ENCODE measurements around the gene FERMT2.

The FERMT2 gene

GRCh38 chr14:52862632-52863333 is 88.1 kb downstream of the FERMT2 start:
- no peak for DNase-seq (ENCODE audit: low read depth)

- no peak for DNase-seq (ENCODE audit: low read depth)
These were observed 89.4 kb downstream of the FERMT2 start for GRCh38 chr14:52861403-52861802.

- DNase-seq (ENCODE audit: low read depth): no peak
These were observed 89.9 kb downstream of the FERMT2 start for GRCh38 chr14:52860910-52861309.

- DNase-seq (ENCODE audit: low read depth): no peak
These were observed 90.6 kb downstream of the FERMT2 start for GRCh38 chr14:52860209-52860608.

- DNase-seq (ENCODE audit: low read depth): no peak
These were observed 94.7 kb downstream of the FERMT2 start for GRCh38 chr14:52856139-52856538.

GRCh38 chr14:52853522-52853854 is 97.4 kb downstream of the FERMT2 start:
- DNase-seq (ENCODE audit: low read depth): no peak

- DNase-seq (ENCODE audit: low read depth): no peak
These were observed 97.9 kb downstream of the FERMT2 start for GRCh38 chr14:52852810-52853521.

GRCh38 chr14:52850451-52850909 is 100.4 kb downstream of the FERMT2 start:
- no peak for DNase-seq (ENCODE audit: low read depth)

GRCh38 chr14:52848626-52849025 is 102.2 kb downstream of the FERMT2 start:
- DNase-seq (ENCODE audit: low read depth): no peak

- no peak for DNase-seq (ENCODE audit: low read depth)
These were observed 104.3 kb downstream of the FERMT2 start for GRCh38 chr14:52846591-52846990.

- DNase-seq (ENCODE audit: low read depth): no peak
These were observed 105.8 kb downstream of the FERMT2 start for GRCh38 chr14:52845081-52845480.

- DNase-seq (ENCODE audit: low read depth): no peak
These were observed 106.4 kb downstream of the FERMT2 start for GRCh38 chr14:52844262-52845060.

- DNase-seq (ENCODE audit: low read depth): no peak
These were observed 110.0 kb downstream of the FERMT2 start for GRCh38 chr14:52840877-52841276.

- DNase-seq (ENCODE audit: low read depth): no peak
These were observed 113.4 kb downstream of the FERMT2 start for GRCh38 chr14:52837451-52837850.

GRCh38 chr14:52836063-52836462 is 114.8 kb downstream of the FERMT2 start:
- no peak for DNase-seq (ENCODE audit: low read depth)

- DNase-seq (ENCODE audit: low read depth): no peak
These were observed 115.5 kb downstream of the FERMT2 start for GRCh38 chr14:52835122-52835903.

- DNase-seq (ENCODE audit: low read depth): no peak
These were observed 116.4 kb downstream of the FERMT2 start for GRCh38 chr14:52834440-52834842.

- no peak for DNase-seq (ENCODE audit: low read depth)
These were observed 117.0 kb downstream of the FERMT2 start for GRCh38 chr14:52833891-52834290.

GRCh38 chr14:52829527-52830185 is 121.2 kb downstream of the FERMT2 start:
- no peak for DNase-seq (ENCODE audit: low read depth)

- DNase-seq (ENCODE audit: low read depth): no peak
These were observed 123.4 kb downstream of the FERMT2 start for GRCh38 chr14:52827426-52827825.

- no peak for DNase-seq (ENCODE audit: low read depth)
These were observed 125.8 kb downstream of the FERMT2 start for GRCh38 chr14:52825085-52825484.

GRCh38 chr14:52824462-52824861 is 126.4 kb downstream of the FERMT2 start:
- no peak for DNase-seq (ENCODE audit: low read depth)

Data from activated T-helper 1 cell treated with Interleukin-2 at 50 U/mL for 16 hours (primary cell).